ENCODE measurements around the gene TFDP1.

The TFDP1 gene

GRCh38 chr13:113539176-113539575, 45.4 kb upstream of the TFDP1 start:
- DNase-seq (ENCODE audit: low read depth) = no peak
- TF ChIP-seq, protein P1, sequence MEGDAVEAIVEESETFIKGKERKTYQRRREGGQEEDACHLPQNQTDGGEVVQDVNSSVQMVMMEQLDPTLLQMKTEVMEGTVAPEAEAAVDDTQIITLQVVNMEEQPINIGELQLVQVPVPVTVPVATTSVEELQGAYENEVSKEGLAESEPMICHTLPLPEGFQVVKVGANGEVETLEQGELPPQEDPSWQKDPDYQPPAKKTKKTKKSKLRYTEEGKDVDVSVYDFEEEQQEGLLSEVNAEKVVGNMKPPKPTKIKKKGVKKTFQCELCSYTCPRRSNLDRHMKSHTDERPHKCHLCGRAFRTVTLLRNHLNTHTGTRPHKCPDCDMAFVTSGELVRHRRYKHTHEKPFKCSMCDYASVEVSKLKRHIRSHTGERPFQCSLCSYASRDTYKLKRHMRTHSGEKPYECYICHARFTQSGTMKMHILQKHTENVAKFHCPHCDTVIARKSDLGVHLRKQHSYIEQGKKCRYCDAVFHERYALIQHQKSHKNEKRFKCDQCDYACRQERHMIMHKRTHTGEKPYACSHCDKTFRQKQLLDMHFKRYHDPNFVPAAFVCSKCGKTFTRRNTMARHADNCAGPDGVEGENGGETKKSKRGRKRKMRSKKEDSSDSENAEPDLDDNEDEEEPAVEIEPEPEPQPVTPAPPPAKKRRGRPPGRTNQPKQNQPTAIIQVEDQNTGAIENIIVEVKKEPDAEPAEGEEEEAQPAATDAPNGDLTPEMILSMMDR (conservative IDR thresholded peaks at IDR 0.05; ENCODE audit: low read depth, low read length) = no peak
- H3K4me3 ChIP-seq (ENCODE audit: low read depth, low read length) = no peak overlapping the region

GRCh38 chr13:113539822-113540221, 44.7 kb upstream of the TFDP1 start:
- no peak overlapping the region for H3K4me3 ChIP-seq (ENCODE audit: low read depth, low read length)
- no peak for DNase-seq (ENCODE audit: low read depth)
- TF ChIP-seq, protein P1 (conservative IDR thresholded peaks at IDR 0.05; ENCODE audit: low read depth, low read length) = no peak

GRCh38 chr13:113540523-113540922, 44.0 kb upstream of the TFDP1 start:
- no peak overlapping the region for H3K4me3 ChIP-seq (ENCODE audit: low read depth, low read length)
- no peak for DNase-seq (ENCODE audit: low read depth)
- TF ChIP-seq, protein P1 (conservative IDR thresholded peaks at IDR 0.05; ENCODE audit: low read depth, low read length) = no peak

DNA sequence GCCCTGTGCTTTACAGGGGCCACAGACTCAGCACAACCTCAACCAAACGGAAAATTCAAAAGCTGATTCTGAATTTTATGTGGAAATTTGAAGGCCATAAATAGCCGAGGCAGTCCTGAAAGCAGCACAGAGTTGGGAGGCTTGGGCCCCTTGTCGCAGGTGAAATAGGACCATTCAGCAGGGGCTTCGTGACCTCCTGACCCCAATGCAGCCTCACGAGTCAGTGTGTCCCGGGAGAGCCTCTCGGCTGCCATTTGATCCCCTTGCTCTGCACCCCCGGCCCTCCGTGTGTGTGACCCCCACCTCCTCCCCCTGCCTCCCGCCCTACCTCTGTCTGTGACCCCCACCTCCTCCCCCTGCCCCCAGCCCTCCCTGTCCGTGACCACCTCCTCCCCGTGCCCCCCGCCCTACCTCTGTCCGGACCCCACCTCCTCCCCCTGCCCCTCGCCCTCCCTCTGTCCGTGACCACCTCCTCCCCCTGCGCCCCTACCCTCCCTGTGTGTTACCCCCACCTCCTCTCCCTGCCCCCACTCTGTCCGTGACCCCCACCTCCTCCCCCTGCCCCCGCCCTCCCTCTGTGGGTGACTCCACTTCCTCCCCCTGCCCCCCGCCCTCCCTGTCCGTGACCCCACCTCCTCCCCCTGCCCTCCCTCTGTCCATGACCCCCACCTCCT, 41.7 kb upstream of the TFDP1 start:
- no peak for DNase-seq (ENCODE audit: low read depth)
- TF ChIP-seq, protein P1 (conservative IDR thresholded peaks at IDR 0.05; ENCODE audit: low read depth, low read length) = no peak

DNA sequence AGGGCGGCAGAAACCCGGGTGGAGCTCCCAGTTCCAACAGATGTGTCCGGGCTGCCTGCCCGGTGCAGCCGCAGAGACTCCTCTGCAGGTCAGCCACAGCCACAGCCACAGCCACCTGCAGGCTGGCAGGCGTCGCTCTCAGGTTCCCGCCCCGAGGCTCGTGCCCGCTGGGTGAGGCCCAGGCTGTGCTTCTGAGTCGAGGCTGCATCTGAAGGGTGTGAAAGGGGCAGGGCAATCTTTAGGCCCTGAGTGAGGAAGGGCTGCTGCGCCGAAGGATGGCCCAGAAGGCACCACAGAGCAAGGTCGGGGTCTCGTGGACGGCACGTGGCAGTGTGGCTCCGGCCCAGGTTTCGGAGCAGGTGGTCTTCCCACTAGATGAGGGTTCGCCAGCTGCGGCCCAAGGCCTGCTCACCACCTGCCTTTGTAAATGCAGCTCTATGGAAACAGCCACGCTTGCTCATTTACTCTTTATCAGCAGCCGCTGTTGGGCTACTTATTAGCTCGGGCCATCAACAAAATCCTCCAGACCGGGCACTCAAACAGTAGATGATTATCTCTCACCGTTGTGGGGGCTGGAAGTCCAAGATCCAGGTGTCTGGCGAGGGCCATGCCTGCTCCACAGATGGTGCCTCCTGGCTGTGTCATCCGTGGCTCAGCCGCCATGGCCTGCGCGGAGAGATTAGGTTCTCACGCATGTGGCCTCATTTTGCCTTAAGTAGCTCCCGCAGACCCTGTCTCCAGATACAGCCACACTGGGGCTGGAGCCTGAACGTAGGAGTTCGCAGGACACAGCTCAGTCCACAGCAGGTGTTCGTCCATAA, 40.3 kb upstream of the TFDP1 start:
- TF ChIP-seq, protein P1 (conservative IDR thresholded peaks at IDR 0.05; ENCODE audit: low read depth, low read length) = no peak
- H3K4me3 ChIP-seq (ENCODE audit: low read depth, low read length) = no peak overlapping the region
- DNase-seq (ENCODE audit: low read depth) = no peak

More for the DNA sequence above, 41.7 kb upstream of the TFDP1 start:
- H3K4me3 ChIP-seq (ENCODE audit: low read depth, low read length) = no peak overlapping the region

- TF ChIP-seq, protein P1 (conservative IDR thresholded peaks at IDR 0.05; ENCODE audit: low read depth, low read length) = no peak
- no peak for DNase-seq (ENCODE audit: low read depth)
- H3K4me3 ChIP-seq (ENCODE audit: low read depth, low read length) = no peak overlapping the region
These were observed 39.7 kb upstream of the TFDP1 start for GRCh38 chr13:113544896-113545295.

Measured in choroid plexus epithelial cell (primary cell).